Stimulated activated CD4-positive, alpha-beta T cell treated with anti-CD3 and anti-CD28 coated beads, Interleukin-15, amount 100 ng/mL, for 48 hours (primary cell): Measurements from ENCODE around the gene PTCHD4.
"Not testable (repeated sequence)": the region's sequence is repeated elsewhere in the genome, so short reads cannot be mapped to it uniquely, and the experiment has no call there.

Source experiments
- DNase-seq, 2 donors: peaks; one replicate each; pipeline ENCODE4 v3.0.0-alpha.2; 2020; ENCODE audit warnings: low read depth in 2 of 2

The PTCHD4 gene

GRCh38 chr6:48111143-48111506, at the start of gene PTCHD4:
Gene PTCHD4, minus strand, starts transcription at chr6:48111197. Its CDS starts 42,240 bp downstream, at chr6:48068957.
- no peak for DNase-seq

GRCh38 chr6:48151142-48151541, 40.1 kb upstream of the PTCHD4 start:
- DNase-seq, result no peak

- DNase-seq, result no peak
Measured at GRCh38 chr6:48150701-48151100, 39.7 kb upstream of the PTCHD4 start.

GRCh38 chr6:48147051-48147450, 36.1 kb upstream of the PTCHD4 start:
- DNase-seq, result no peak

GRCh38 chr6:48144021-48144420, 33.0 kb upstream of the PTCHD4 start:
- no peak for DNase-seq

- DNase-seq, result no peak
Measured at GRCh38 chr6:48141975-48142374, 31.0 kb upstream of the PTCHD4 start.

GRCh38 chr6:48139818-48140614, 29.0 kb upstream of the PTCHD4 start:
- no peak for DNase-seq

- DNase-seq, result no peak
Measured at GRCh38 chr6:48136856-48137255, 25.9 kb upstream of the PTCHD4 start.

- no peak for DNase-seq
Measured at GRCh38 chr6:48135323-48136084, 24.5 kb upstream of the PTCHD4 start.

GRCh38 chr6:48134246-48134645, 23.2 kb upstream of the PTCHD4 start:
- DNase-seq, result no peak

GRCh38 chr6:48123601-48124000, 12.6 kb upstream of the PTCHD4 start:
- DNase-seq, result no peak

GRCh38 chr6:48121983-48122749, 11.2 kb upstream of the PTCHD4 start:
- not testable (repeated sequence) for DNase-seq

- DNase-seq, result no peak
Measured at GRCh38 chr6:48116699-48117645, 6.0 kb upstream of the PTCHD4 start.

GRCh38 chr6:48113130-48113529, 2.1 kb upstream of the PTCHD4 start:
- DNase-seq, result no peak

GRCh38 chr6:48111575-48111974, 578 bp upstream of the PTCHD4 start:
- no peak for DNase-seq

- DNase-seq, result no peak
Measured at GRCh38 chr6:48110436-48111142, 408 bp downstream of the PTCHD4 start.

- no peak for DNase-seq
Measured at GRCh38 chr6:48109944-48110343, 1.1 kb downstream of the PTCHD4 start.

GRCh38 chr6:48102476-48103195, 8.4 kb downstream of the PTCHD4 start:
- not testable (repeated sequence) for DNase-seq

- DNase-seq, result no peak
Measured at GRCh38 chr6:48101290-48101689, 9.7 kb downstream of the PTCHD4 start.

- DNase-seq, result no peak
Measured at GRCh38 chr6:48100588-48100895, 10.5 kb downstream of the PTCHD4 start.
